Measurements from ENCODE around the gene ARHGAP9. TPM values are rescaled to one million over a fixed set of nuclear protein-coding genes. Genes with fewer than 3 reads are reported as not detected.
"Not testable (repeated sequence)": the region's sequence is repeated elsewhere in the genome, so short reads cannot be mapped to it uniquely, and the experiment has no call there.

Gene ARHGAP9
- total RNA-seq, 4 donors from 2014 or later: 16.5 to 220 (median 28.2) TPM

GRCh38 chr12:57512665-57513064 is 33.0 kb upstream of the ARHGAP9 start:
- H3K27me3 ChIP-seq: no peaks in the 10 kb centered on the region
- H3K4me3 ChIP-seq: no peak overlapping the region
- H3K4me1 ChIP-seq: peaks cover 0 to under 1% (median 0%) of the 10 kb centered on the region in 4 donors
- H3K9me3 ChIP-seq: no peaks in the 10 kb centered on the region
- peak in 1 of 3 donors; percentile 30 for DNase-seq
- TF ChIP-seq, protein P1, sequence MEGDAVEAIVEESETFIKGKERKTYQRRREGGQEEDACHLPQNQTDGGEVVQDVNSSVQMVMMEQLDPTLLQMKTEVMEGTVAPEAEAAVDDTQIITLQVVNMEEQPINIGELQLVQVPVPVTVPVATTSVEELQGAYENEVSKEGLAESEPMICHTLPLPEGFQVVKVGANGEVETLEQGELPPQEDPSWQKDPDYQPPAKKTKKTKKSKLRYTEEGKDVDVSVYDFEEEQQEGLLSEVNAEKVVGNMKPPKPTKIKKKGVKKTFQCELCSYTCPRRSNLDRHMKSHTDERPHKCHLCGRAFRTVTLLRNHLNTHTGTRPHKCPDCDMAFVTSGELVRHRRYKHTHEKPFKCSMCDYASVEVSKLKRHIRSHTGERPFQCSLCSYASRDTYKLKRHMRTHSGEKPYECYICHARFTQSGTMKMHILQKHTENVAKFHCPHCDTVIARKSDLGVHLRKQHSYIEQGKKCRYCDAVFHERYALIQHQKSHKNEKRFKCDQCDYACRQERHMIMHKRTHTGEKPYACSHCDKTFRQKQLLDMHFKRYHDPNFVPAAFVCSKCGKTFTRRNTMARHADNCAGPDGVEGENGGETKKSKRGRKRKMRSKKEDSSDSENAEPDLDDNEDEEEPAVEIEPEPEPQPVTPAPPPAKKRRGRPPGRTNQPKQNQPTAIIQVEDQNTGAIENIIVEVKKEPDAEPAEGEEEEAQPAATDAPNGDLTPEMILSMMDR (IDR thresholded peaks at IDR 0.05): no peak
- TF ChIP-seq POLR2A (IDR thresholded peaks at IDR 0.05): no peak
- no peak overlapping the region for H3K27ac ChIP-seq
- peaks cover 0 to 73% (median 0%) of the 10 kb centered on the region in 3 donors for H3K36me3 ChIP-seq

GRCh38 chr12:57511588-57512325 is 32.1 kb upstream of the ARHGAP9 start:
- Histone ChIP-seq H3K9me3 (no peaks in the 10 kb centered on the region), H3K27ac (no peak overlapping the region), H3K4me3 (no peak overlapping the region), H3K4me1 (no peaks in the 10 kb centered on the region), H3K27me3 (no peaks in the 10 kb centered on the region), H3K36me3 (peaks cover 0 to 65% (median 0%) of the 10 kb centered on the region in 3 donors)
- TF ChIP-seq POLR2A (IDR thresholded peaks at IDR 0.05): no peak
- TF ChIP-seq, protein P1 (IDR thresholded peaks at IDR 0.05): no peak
- DNase-seq: peak in 1 of 3 donors; percentile 11

DNA sequence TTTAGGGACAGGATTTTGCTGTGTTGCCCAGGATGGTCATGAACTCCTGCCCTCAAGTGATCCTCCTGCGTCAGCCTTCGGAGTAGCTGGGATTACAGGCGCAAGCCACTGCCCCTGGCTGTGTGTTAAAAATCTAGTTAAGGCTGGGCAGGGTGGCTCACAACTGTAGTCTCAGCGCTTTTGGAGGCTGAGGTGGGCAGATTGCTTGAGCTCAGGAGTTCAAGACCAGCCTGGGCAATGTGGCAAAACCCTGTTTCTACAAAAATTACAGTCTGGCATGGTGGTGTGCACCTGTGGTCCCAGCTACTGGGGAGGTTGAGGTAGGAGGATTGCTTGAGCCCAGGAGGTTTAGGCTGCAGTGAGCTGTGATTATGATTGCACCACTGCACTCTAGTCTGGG is 31.5 kb upstream of the ARHGAP9 start:
- peaks cover 0 to 63% (median 0%) of the 10 kb centered on the region in 3 donors for H3K36me3 ChIP-seq
- H3K4me3 ChIP-seq: no peak overlapping the region
- H3K9me3 ChIP-seq: no peaks in the 10 kb centered on the region
- H3K27ac ChIP-seq: no peak overlapping the region
- DNase-seq: peak in 1 of 3 donors; percentile 27
- no peaks in the 10 kb centered on the region for H3K4me1 ChIP-seq
- TF ChIP-seq POLR2A (IDR thresholded peaks at IDR 0.05): no peak
- TF ChIP-seq, protein P1 (IDR thresholded peaks at IDR 0.05): no peak
- no peaks in the 10 kb centered on the region for H3K27me3 ChIP-seq

DNA sequence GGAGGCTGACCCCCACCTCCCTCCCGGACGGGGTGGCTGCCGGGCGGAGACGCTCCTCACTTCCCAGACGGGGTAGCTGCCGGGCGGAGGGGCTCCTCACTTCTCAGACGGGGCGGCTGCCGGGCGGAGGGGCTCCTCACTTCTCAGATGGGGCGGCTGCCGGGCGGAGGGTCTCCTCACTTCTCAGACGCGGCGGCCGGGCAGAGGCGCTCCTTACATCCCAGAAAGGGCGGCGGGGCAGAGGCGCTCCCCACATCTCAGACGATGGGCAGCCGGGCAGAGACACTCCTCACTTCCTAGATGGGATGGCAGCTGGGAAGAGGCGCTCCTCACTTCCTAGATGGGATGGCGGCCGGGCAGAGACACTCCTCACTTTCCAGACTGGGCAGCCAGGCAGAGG is 28.1 kb upstream of the ARHGAP9 start:
- H3K9me3 ChIP-seq, H3K27ac ChIP-seq, DNase-seq, H3K27me3 ChIP-seq, H3K4me1 ChIP-seq, H3K4me3 ChIP-seq: not testable (repeated sequence)
- H3K36me3 ChIP-seq: peaks cover 0 to 60% (median 0%) of the 10 kb centered on the region in 3 donors

DNA sequence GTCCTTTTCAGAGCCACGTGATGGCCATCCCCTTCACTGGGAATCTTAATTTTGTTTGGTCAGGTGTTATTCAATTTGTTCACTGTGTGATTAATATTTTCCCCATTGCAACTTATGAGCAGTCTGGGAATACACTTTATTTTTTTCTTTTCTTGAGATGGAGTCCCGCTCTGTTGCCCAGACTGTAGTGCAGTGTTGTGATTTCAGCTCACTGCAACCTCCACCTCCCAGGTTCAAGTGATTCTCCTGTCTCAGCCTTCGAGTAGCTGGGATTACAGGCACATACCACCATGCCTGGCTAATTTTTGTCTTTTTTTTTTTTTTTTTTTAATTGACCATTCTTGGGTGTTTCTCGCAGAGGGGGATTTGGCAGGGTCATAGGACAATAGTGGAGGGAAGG is 26.9 kb upstream of the ARHGAP9 start:
- DNase-seq: not testable (repeated sequence)
- peaks cover 0 to 56% (median 0%) of the 10 kb centered on the region in 3 donors for H3K36me3 ChIP-seq

DNA sequence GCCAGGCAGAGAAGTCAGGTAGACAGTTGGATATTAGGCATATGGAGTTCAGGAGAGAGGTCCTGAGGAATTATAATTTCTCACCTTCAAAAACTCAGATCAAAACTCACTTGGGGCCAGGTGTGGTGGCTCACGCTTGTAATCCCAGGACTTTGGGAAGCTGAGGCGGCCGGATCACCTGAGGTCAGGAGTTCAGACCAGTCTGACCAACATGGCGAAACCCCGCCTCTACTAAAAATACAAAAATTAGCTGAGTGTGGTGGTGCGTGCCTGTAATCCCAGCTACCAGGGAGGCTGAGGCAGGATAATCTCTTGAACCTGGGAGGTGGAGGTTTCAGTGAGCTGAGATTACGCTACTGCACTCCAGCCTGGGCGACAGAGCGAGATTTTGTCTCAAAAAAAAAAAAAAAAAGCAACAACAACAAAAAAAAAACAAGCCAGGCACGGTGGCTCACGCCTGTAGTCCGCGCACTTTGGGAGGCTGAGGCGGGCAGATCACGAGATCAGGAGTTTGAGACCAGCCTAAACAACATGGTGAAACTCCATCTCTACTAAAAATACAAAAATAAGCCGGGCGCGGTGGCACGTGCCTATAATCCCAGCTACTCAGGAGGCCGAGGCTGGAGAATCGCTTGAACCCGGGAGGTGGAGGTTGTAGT is 22.8 kb upstream of the ARHGAP9 start:
- H3K9me3 ChIP-seq, H3K4me1 ChIP-seq, H3K4me3 ChIP-seq, H3K27me3 ChIP-seq, DNase-seq, H3K27ac ChIP-seq: not testable (repeated sequence)
- H3K36me3 ChIP-seq: peaks cover 0 to 77% (median 0%) of the 10 kb centered on the region in 3 donors

More for the DNA sequence above, 26.9 kb upstream of the ARHGAP9 start:
- H3K4me1 ChIP-seq, H3K9me3 ChIP-seq, H3K27ac ChIP-seq, H3K4me3 ChIP-seq, H3K27me3 ChIP-seq: not testable (repeated sequence)

DNA sequence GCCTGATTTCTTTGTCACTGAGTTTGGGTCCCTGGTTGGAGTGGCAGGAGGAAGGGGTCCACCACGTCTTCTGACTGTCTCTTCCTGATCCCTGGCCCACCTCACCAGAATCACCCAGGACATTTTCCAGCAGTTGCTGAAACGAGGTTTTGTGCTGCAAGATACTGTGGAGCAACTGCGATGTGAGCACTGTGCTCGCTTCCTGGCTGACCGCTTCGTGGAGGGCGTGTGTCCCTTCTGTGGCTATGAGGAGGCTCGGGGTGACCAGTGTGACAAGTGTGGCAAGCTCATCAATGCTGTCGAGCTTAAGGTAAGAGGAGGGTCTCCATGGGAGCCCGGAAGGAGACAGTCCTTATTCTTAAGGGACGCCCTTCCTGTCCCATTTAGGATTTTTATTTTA is 20.5 kb upstream of the ARHGAP9 start:
- Histone ChIP-seq H3K36me3 (peaks cover 0 to 64% (median 0%) of the 10 kb centered on the region in 3 donors), H3K9me3 (no peaks in the 10 kb centered on the region), H3K4me3 (no peak overlapping the region), H3K27me3 (no peaks in the 10 kb centered on the region), H3K27ac (no peak overlapping the region), H3K4me1 (no peaks in the 10 kb centered on the region)
- no peak for TF ChIP-seq POLR2A (IDR thresholded peaks at IDR 0.05)
- TF ChIP-seq, protein P1 (IDR thresholded peaks at IDR 0.05): no peak
- no peak for DNase-seq
